B cell (primary cell): ENCODE measurements around the gene XRRA1. TPM values are rescaled to one million over a fixed set of nuclear protein-coding genes. Genes with fewer than 3 reads are reported as not detected.

ENCODE experiments used
- ATAC-seq: fragments of 200-7000 bp; cut with Tn5 transposase; one replicate; pipeline ENCODE4 v1.10.0; 2021; ENCODE audit warnings: low read depth, mild to moderate bottlenecking, moderate number of reproducible peaks, moderate library complexity
- CTCF ChIA-PET: fragments of 350-600 bp; sonication (Branson Sonifier 250); formaldehyde crosslinking; loops from one replicate; lab custom pipeline; 2021; ENCODE audit warnings: antibody characterized with exemption, inconsistent platforms; lab: Charles Lee
- POLR2A ChIA-PET: fragments of 350-600 bp; sonication (Branson Sonifier 250); formaldehyde crosslinking; loops from one replicate; lab custom pipeline; 2021; ENCODE audit warnings: antibody characterized with exemption; lab: Charles Lee
- DNase-seq: peaks from one replicate; pipeline ENCODE4 v3.0.0; 2013
- H2AFZ ChIP-seq: 2 replicates; pipeline ENCODE4 v1.6.1; 2012; ENCODE audit warnings: mild to moderate bottlenecking, low read depth, low read length; ENCODE audit not compliant: insufficient read depth, poor library complexity, severe bottlenecking
- H3K27ac ChIP-seq, 2 donors: 1 replicate in 1 of 2; 2 replicates in 1 of 2; pipeline ENCODE4 v1.5.1; 2012 to 2013; ENCODE audit warnings: low read length in 2 of 2, mild to moderate bottlenecking in 2 of 2, moderate library complexity in 1 of 2
- H3K27me3 ChIP-seq, 4 experiments: fragments of 200-600 bp in 1 of 4; sonication (generic) in 1 of 4; replicated peaks in 1 of 4; 1 replicate in 2 of 4; 2 replicates in 2 of 4; pipeline versions ENCODE4 v1.6.1 to v1.7.0; 2013 to 2016; ENCODE audit warnings: low read length in 3 of 4, mild to moderate bottlenecking in 2 of 4, mixed read lengths in 1 of 4, moderate library complexity in 1 of 4; ENCODE audit not compliant: insufficient read depth in 4 of 4, control insufficient read depth in 3 of 4; ENCODE audit errors: control extremely low read depth in 1 of 4
- H3K36me3 ChIP-seq, 2 experiments: replicated peaks in 1 of 2; 1 replicate in 1 of 2; 2 replicates in 1 of 2; pipeline versions ENCODE4 v1.6.1 to v1.7.1; 2013; ENCODE audit warnings: low read length in 1 of 2; ENCODE audit not compliant: insufficient read depth in 2 of 2, control insufficient read depth in 1 of 2; ENCODE audit errors: control extremely low read depth in 1 of 2, extremely low read depth in 1 of 2
- H3K4me1 ChIP-seq, 2 donors: fragments of 200-600 bp in 1 of 2; sonication (generic) in 1 of 2; 1 replicate in 1 of 2; 2 replicates in 1 of 2; pipeline versions ENCODE4 v1.5.1 to v1.6.1; 2013 to 2017; ENCODE audit warnings: low read length in 2 of 2; ENCODE audit not compliant: control insufficient read depth in 2 of 2, insufficient read depth in 2 of 2
- H3K4me2 ChIP-seq: replicated peaks from 2 replicates; pipeline ENCODE3; 2012; ENCODE audit warnings: mild to moderate bottlenecking, low read depth, low read length; ENCODE audit not compliant: poor library complexity, severe bottlenecking
- H3K4me3 ChIP-seq, 5 experiments: fragments of 200-600 bp in 1 of 5; sonication (generic) in 1 of 5; 1 replicate in 3 of 5; 2 replicates in 2 of 5; pipeline versions ENCODE4 v1.5.1 to v1.7.0; 2011 to 2016; ENCODE audit warnings: low read length in 4 of 5, mild to moderate bottlenecking in 4 of 5, low read depth in 2 of 5, control low read depth in 1 of 5, moderate library complexity in 1 of 5; ENCODE audit not compliant: insufficient read depth in 1 of 5; ENCODE audit errors: control extremely low read depth in 1 of 5, extremely low read depth in 1 of 5
- H3K79me2 ChIP-seq: fragments of 200-600 bp; sonication (generic); one replicate; pipeline ENCODE4 v1.6.0; 2016; ENCODE audit warnings: low read length; ENCODE audit not compliant: control insufficient read depth, insufficient read depth
- H3K9ac ChIP-seq: fragments of 200-600 bp; sonication (generic); 2 replicates; pipeline ENCODE4 v1.6.1; 2017; ENCODE audit warnings: mild to moderate bottlenecking, low read length, moderate library complexity
- H3K9me3 ChIP-seq, 3 donors: one replicate each; pipeline versions ENCODE4 v1.6.1 to v1.7.1; 2013; ENCODE audit warnings: low read length in 2 of 3; ENCODE audit not compliant: control insufficient read depth in 2 of 3, insufficient read depth in 1 of 3; ENCODE audit errors: control extremely low read depth in 1 of 3
- H4K20me1 ChIP-seq: 2 replicates; pipeline ENCODE4 v1.6.0; 2012; ENCODE audit warnings: mild to moderate bottlenecking, low read length; ENCODE audit not compliant: insufficient read depth, control insufficient read depth, poor library complexity, severe bottlenecking
- H3K27ac Mint-ChIP-seq: one replicate; pipeline ENCODE4 v1.8.0; 2021; ENCODE audit warnings: mixed read lengths
- H3K27me3 Mint-ChIP-seq: one replicate; pipeline ENCODE4 v1.8.0; 2021; ENCODE audit warnings: mixed read lengths
- H3K4me1 Mint-ChIP-seq: one replicate; pipeline ENCODE4 v1.8.0; 2021; ENCODE audit warnings: mixed read lengths
- H3K4me3 Mint-ChIP-seq: one replicate; pipeline ENCODE4 v1.8.0; 2021; ENCODE audit warnings: mixed read lengths
- H3K9me3 Mint-ChIP-seq: one replicate; pipeline ENCODE4 v1.8.0; 2022; ENCODE audit warnings: mixed read lengths; ENCODE audit not compliant: insufficient read depth
- EZH2 ChIP-seq: IDR thresholded peaks from 2 replicates; pipeline ENCODE4 v1.6.1; 2012; ENCODE audit warnings: borderline replicate concordance, low read depth, mild to moderate bottlenecking, moderate library complexity, low read length; ENCODE audit not compliant: insufficient read depth, poor library complexity, severe bottlenecking
- WGBS: methylation state at CpG from one replicate; pipeline ENCODE4 v1.1.5; 2013; ENCODE audit warnings: missing lambda C conversion rate; ENCODE audit not compliant: insufficient coverage; 5-methylcytosine and 5-hydroxymethylcytosine counted together
- intact Hi-C: fragments of 100-400 bp; cut with micrococcal nuclease; formaldehyde crosslinking; loops from one replicate; pipeline ENCODE4 v1.10.0; 2022
- polyA plus RNA-seq: library from polyadenylated mRNA; depleted of rRNA; stranded (reverse); fragments of >200 nt; gene quantifications from 2 replicates; pipeline ENCODE4 v1.2.3, GENCODE V29; 2012
- total RNA-seq, 2 donors: library from RNA; stranded (reverse); fragments of 120-200 nt in 1 of 2; gene quantifications; 1 replicate in 1 of 2; 2 replicates in 1 of 2; pipeline versions ENCODE4 v1.2.3 to v1.2.4, GENCODE V29; 2013 to 2022
- TF ChIP-seq, protein P1 (sequence below): fragments of 200-600 bp; IDR thresholded peaks from one replicate; pipeline ENCODE4 v1.8.0; 2022; ENCODE audit warnings: antibody characterized with exemption, mild to moderate bottlenecking

The XRRA1 gene
- total and polyA plus RNA-seq, 2 donors (not counting 1 experiment from before 2014, with no cell fraction given) = 6.9 to 80.8 TPM

DNA sequence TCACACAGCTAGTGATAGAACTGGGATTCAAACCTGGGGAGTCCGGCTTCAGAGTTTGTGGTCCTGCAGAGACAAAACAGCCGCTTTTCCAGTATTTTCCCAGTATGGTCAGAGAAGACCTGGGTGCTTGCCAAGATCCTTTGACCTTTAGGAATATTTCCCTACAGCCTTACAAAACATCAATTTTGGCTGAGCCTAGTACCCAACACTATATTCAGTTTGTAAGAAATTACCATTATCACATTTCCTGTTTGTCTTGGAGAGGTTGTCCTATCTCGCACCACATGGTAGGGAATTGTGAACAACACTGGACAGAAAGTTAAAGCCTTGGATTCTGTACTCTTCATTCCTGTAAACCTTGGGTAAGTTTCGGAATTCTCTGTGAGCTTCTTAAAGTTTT lies 29.1 kb upstream of the XRRA1 start:
- H3K4me3 ChIP-seq = no peak overlapping the region
- no peak for DNase-seq
- Mint-ChIP-seq H3K9me3 (no peaks in the 10 kb centered on the region), H3K4me1 (peaks cover 8% of the 10 kb centered on the region), H3K27me3 (no peaks in the 10 kb centered on the region), H3K4me3 (no peak overlapping the region), H3K27ac (no peak overlapping the region)
- intact Hi-C loops = no loop called here
- H3K9me3 ChIP-seq = no peaks in the 10 kb centered on the region
- ATAC-seq = no peak
- WGBS = 100% methylated on average over 1 of the region's 4 CpGs
- H3K27me3 ChIP-seq = no peaks in the 10 kb centered on the region
- POLR2A ChIA-PET = no interaction called here
- peaks cover 2 to 56% of the 10 kb centered on the region in 2 experiments for H3K36me3 ChIP-seq
- H3K4me2 ChIP-seq = no peak overlapping the region
- H3K27ac ChIP-seq = no peak overlapping the region
- peaks cover 13% of the 10 kb centered on the region for H3K79me2 ChIP-seq
- peaks cover 17% of the 10 kb centered on the region for H4K20me1 ChIP-seq
- TF ChIP-seq, protein P1, sequence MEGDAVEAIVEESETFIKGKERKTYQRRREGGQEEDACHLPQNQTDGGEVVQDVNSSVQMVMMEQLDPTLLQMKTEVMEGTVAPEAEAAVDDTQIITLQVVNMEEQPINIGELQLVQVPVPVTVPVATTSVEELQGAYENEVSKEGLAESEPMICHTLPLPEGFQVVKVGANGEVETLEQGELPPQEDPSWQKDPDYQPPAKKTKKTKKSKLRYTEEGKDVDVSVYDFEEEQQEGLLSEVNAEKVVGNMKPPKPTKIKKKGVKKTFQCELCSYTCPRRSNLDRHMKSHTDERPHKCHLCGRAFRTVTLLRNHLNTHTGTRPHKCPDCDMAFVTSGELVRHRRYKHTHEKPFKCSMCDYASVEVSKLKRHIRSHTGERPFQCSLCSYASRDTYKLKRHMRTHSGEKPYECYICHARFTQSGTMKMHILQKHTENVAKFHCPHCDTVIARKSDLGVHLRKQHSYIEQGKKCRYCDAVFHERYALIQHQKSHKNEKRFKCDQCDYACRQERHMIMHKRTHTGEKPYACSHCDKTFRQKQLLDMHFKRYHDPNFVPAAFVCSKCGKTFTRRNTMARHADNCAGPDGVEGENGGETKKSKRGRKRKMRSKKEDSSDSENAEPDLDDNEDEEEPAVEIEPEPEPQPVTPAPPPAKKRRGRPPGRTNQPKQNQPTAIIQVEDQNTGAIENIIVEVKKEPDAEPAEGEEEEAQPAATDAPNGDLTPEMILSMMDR = no peak
- no peak for TF ChIP-seq EZH2
- no peaks in the 10 kb centered on the region for H3K4me1 ChIP-seq
- no peak overlapping the region for H3K9ac ChIP-seq
- CTCF ChIA-PET = no interaction called here
- H2AFZ ChIP-seq = no peak overlapping the region

DNA sequence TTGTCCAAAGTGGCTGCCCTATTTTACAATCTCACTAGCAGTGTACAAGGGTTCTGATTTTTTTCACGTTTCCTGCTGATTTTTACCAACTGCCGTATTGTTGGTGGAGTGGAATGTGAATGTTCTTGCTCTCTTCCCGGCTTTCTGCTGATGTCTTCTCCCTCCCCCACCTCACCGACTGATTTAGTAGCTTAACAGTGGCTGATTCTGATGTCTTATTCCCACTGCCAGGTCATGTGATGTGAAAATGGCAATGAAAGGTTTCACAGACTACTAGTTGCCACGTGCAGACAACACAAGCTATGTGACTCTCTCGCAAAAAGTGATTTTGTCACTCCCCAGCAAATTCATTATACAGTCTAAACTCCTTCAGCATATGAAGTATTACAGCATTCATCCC lies 22.5 kb upstream of the XRRA1 start:
- no peaks in the 10 kb centered on the region for H3K27me3 Mint-ChIP-seq
- H3K79me2 ChIP-seq = peaks cover 49% of the 10 kb centered on the region
- no peak overlapping the region for H3K27ac Mint-ChIP-seq
- 94% methylated on average over 2 of the region's 6 CpGs for WGBS
- no peaks in the 10 kb centered on the region for H3K27me3 ChIP-seq
- no peak overlapping the region for H3K4me3 ChIP-seq
- H3K9ac ChIP-seq = no peak overlapping the region
- H3K4me1 Mint-ChIP-seq = peaks cover 3% of the 10 kb centered on the region
- peaks cover 3 to 88% of the 10 kb centered on the region in 2 experiments for H3K36me3 ChIP-seq
- no peaks in the 10 kb centered on the region for H3K4me1 ChIP-seq
- no peaks in the 10 kb centered on the region for H3K9me3 ChIP-seq
- CTCF ChIA-PET = interaction anchor here (0.7 to 1.2 kb wide), 3 partner anchors 72 to 242 kb away, joined by 3 read pairs; no protein-coding TSS in a partner anchor
- H3K4me2 ChIP-seq = no peak overlapping the region
- no peaks in the 10 kb centered on the region for H3K9me3 Mint-ChIP-seq
- DNase-seq (no peak), ATAC-seq (no peak)
- POLR2A ChIA-PET = no interaction called here
- peaks cover 41% of the 10 kb centered on the region for H4K20me1 ChIP-seq
- no peak for TF ChIP-seq EZH2
- TF ChIP-seq, protein P1 = no peak
- H3K27ac ChIP-seq = no peak overlapping the region
- H3K4me3 Mint-ChIP-seq = no peak overlapping the region
- intact Hi-C loops = no loop called here
- no peak overlapping the region for H2AFZ ChIP-seq
